Measurements from ENCODE around the gene ZNF212.

DNA sequence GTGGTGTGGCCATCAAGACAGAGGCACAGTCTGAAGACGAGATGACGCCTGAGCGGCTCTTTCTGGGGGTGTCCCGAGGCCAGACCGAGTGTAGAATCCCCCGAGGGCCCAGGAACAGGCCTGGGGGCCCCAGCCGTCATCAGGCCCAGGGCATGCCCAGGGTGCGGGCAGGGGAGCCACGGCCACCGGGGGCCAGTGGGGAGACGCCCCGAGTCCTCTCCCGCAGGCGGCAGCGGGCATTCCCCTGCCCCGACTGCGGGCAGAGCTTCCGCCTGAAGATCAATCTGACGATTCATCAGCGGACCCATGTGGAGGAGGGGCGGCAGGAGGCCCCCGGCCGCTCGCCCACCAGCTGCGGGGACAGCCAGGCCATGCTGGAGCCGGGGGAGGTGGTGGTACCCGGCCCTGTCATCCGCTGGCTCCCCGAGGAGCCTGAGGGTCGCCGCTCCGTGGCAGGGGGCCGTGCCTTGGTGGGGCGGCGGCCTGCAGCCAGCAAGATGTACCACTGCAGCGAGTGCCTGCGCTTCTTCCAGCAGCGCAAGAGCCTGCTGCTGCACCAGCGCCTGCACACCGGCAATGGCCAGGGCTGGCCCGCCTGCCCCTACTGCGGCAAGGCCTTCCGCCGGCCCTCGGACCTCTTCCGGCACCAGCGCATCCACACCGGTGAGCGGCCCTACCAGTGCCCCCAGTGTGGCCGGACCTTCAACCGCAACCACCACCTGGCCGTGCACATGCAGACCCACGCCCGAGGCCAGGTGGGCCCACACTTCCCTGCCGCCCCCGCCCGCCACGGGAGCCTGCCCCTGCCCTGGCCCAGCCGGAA lies 42.3 kb downstream of the ZNF212 start:
- TF ChIP-seq CTCF (IDR thresholded peaks at IDR 0.05) = no peak
- no peak for TF ChIP-seq POLR2A (IDR thresholded peaks at IDR 0.05)
